ENCODE measurements around the gene MTERF1.
"Not testable (repeated sequence)": the region's sequence is repeated elsewhere in the genome, so short reads cannot be mapped to it uniquely, and the experiment has no call there.

MTERF1 gene, protein sequence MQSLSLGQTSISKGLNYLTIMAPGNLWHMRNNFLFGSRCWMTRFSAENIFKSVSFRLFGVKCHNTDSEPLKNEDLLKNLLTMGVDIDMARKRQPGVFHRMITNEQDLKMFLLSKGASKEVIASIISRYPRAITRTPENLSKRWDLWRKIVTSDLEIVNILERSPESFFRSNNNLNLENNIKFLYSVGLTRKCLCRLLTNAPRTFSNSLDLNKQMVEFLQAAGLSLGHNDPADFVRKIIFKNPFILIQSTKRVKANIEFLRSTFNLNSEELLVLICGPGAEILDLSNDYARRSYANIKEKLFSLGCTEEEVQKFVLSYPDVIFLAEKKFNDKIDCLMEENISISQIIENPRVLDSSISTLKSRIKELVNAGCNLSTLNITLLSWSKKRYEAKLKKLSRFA

GRCh38 chr7:91880413-91881241 is at the start of gene MTERF1:
TSS of gene MTERF1 (minus strand) at chr7:91880702. CDS start at chr7:91880083, 619 bp downstream.
- peak; percentile 97 for DNase-seq
- in situ Hi-C loops (cut with HindIII; ENCODE audit: low pct_ligation_motif_present, low pct_unique_long_range_greater_than_20kb, low sequenced_read_pairs) = no loop called here

GRCh38 chr7:91929463-91929862 is 49.0 kb upstream of the MTERF1 start:
- no peak for DNase-seq
- in situ Hi-C loops (cut with HindIII; ENCODE audit: low pct_ligation_motif_present, low pct_unique_long_range_greater_than_20kb, low sequenced_read_pairs) = no loop called here

DNA sequence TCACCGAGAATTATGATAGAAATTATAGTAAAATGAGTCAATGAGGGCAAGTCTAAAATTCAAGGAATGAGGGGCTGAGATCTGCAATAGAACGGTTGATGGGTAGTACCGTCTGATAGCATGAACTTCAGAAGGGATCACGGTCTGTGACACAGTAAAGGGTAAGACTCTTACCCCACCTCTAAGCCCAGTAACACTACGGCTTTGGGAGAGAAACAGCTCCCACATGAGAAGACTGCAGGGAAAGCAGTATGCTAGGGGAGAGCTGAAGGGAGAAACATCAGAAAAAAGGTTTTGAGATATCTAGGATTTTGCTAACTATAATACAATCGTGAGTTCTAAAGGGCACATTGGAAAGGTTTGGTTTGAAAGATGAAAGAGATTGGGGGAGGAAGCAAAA is 47.4 kb upstream of the MTERF1 start:
- DNase-seq = no peak
- in situ Hi-C loops (cut with HindIII; ENCODE audit: low pct_ligation_motif_present, low pct_unique_long_range_greater_than_20kb, low sequenced_read_pairs) = no loop called here

- in situ Hi-C loops (cut with HindIII; ENCODE audit: low pct_ligation_motif_present, low pct_unique_long_range_greater_than_20kb, low sequenced_read_pairs) = no loop called here
- no peak for DNase-seq
Observed at GRCh38 chr7:91922857-91923256, 42.4 kb upstream of the MTERF1 start.

DNA sequence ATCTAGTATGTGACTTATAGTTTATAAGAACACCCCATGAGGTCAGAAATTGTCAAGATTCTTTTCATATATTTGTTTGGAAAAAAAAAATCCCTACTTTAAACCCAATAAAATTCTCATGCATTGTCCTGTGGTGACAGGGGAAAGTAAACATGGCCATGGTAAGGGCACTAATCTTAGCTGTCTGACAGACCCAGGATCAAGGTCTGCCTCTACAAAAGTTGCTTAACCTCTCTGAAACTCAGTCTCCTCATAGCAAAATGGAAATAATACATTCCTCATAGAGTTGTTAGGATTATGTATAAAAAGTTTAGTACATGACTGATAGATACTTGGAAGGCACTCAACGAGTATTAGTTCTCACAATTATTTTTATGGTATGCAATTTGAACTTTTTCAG is 37.9 kb upstream of the MTERF1 start:
- no peak for DNase-seq
- in situ Hi-C loops (cut with HindIII; ENCODE audit: low pct_ligation_motif_present, low pct_unique_long_range_greater_than_20kb, low sequenced_read_pairs) = no loop called here

DNA sequence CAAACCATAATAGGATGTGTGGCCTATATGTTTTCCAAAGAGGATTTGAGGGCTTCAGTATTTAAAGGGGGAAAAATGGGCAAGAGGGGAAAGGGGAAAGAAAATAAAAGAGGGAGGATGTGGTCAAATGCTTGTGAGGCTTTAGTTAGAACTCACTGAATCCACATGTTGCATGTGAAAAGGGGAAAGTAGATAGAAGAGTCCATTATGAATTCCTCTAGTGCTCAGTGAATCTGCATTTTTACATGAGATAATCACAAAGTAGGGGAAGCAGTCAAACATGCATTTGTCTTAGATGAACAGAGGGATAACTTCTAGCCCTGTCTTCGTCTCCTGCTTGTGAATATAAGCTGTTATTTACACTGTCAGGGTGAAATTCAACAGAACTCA is 35.5 kb upstream of the MTERF1 start:
- in situ Hi-C loops (cut with HindIII; ENCODE audit: low pct_ligation_motif_present, low pct_unique_long_range_greater_than_20kb, low sequenced_read_pairs) = no loop called here
- no peak for DNase-seq

DNA sequence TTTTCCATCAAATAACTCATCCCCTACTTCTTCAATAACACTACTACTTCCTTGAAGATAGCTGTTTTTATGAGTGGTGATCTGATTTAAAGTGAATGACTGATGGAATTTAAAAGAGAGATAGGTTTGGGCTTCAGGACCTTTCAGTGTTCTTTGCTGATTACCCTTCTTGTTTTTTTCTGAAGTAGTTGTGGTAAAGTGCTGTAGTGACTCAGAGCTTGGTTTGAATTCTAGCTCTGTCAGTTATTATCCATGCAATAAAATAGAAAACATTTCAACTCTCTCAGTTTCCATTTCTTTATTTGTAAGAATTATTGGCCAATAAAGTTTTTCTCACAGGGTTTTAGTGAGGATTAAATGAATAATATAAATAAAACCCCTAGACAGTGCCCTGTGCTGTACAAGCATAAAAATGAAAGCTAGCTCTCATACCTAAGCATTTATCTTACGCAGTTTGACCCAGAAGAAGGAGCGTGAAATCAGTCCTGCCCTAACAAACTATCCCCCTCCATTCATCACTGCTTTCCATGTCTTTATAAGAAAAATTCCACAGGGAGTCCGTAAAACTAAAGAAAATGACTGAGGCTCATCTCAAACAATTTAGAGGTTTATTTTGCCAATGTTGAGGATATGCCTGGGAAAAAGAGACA is 35.0 kb upstream of the MTERF1 start:
- no peak for DNase-seq
- in situ Hi-C loops (cut with HindIII; ENCODE audit: low pct_ligation_motif_present, low pct_unique_long_range_greater_than_20kb, low sequenced_read_pairs) = no loop called here

DNA sequence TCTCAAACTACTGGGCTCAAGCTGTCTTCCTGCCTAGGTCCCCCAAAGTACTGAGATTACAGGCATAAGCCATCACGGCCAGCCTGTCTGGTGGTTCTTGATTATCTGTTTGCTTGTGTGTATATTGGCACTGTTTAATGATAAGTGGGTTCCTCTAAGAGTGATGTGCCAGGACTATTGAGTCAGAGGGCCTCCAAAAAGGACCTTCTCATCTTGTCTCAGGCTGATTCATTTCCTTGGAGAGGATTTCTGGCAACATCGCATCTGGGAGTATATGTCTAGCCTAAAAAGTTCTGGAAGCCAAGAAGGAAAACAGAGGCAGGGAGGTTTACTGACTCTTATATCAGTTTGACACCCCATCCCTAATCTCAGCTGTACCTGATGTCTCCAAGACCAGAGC is 33.1 kb upstream of the MTERF1 start:
- in situ Hi-C loops (cut with HindIII; ENCODE audit: low pct_ligation_motif_present, low pct_unique_long_range_greater_than_20kb, low sequenced_read_pairs) = no loop called here
- no peak for DNase-seq

DNA sequence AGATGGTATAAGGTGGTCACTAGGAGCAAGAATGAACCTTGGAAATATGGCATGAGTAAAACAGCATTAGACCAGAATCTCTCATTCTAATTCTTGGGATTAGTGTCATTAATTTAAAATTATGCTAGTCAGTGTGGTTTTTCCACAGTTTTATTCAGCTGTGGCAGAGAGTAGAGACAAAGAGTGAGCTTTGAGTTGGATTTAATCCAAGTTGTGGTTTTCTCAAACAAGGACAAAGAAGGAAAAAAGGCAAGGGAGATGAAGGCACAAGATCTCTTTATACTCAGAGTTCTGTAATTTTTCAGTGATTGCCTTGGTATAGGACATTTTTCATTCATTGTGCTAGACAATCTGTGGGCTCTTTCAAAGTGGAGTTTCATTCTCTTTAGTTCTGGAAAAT is 32.0 kb upstream of the MTERF1 start:
- in situ Hi-C loops (cut with HindIII; ENCODE audit: low pct_ligation_motif_present, low pct_unique_long_range_greater_than_20kb, low sequenced_read_pairs) = no loop called here
- no peak for DNase-seq

GRCh38 chr7:91911121-91911520 is 30.6 kb upstream of the MTERF1 start:
- DNase-seq = no peak
- in situ Hi-C loops (cut with HindIII; ENCODE audit: low pct_ligation_motif_present, low pct_unique_long_range_greater_than_20kb, low sequenced_read_pairs) = no loop called here

GRCh38 chr7:91910171-91910570 is 29.7 kb upstream of the MTERF1 start:
- in situ Hi-C loops (cut with HindIII; ENCODE audit: low pct_ligation_motif_present, low pct_unique_long_range_greater_than_20kb, low sequenced_read_pairs) = no loop called here
- DNase-seq = no peak

- in situ Hi-C loops (cut with HindIII; ENCODE audit: low pct_ligation_motif_present, low pct_unique_long_range_greater_than_20kb, low sequenced_read_pairs) = no loop called here
Observed at GRCh38 chr7:91899563-91899962, 19.1 kb upstream of the MTERF1 start.

DNA sequence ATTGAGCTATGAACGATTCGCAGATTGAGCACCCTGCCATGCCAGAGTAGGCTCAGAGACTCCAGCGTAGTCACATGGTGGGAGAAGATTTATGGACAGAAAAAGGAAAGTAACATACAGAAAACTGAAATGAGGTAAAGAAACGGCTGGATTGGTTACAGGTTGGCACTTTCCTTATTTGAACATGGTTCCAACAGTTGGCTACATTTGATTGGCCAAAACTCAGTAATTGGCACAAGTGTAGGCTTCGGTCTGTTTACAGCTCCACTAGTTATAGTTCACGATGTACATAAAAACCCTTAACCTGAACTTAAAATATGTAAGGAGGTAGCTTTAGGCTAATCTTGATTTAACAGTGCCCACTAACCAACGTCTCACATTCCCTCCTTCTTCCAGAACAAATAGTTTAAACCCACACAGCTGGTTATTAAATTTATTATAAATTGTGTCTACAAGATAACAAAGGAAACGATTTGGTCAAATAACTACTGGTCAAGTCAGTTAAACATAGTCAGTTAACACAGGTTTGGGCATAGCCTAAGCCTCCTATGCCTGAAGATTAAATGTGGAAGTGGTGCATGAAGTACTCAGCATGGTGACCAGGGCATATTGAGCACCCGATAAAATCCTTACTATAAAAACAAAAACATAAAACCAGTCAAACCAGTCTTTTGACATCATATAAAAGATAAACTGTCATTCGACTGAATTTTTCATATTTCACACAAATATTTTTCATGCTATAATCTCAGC is 17.9 kb upstream of the MTERF1 start:
- in situ Hi-C loops (cut with HindIII; ENCODE audit: low pct_ligation_motif_present, low pct_unique_long_range_greater_than_20kb, low sequenced_read_pairs) = no loop called here
- DNase-seq = no peak

More at GRCh38 chr7:91899563-91899962, 19.1 kb upstream of the MTERF1 start:
- DNase-seq = no peak

GRCh38 chr7:91894781-91895480 is 14.4 kb upstream of the MTERF1 start:
- no peak for DNase-seq
- in situ Hi-C loops (cut with HindIII; ENCODE audit: low pct_ligation_motif_present, low pct_unique_long_range_greater_than_20kb, low sequenced_read_pairs) = no loop called here

DNA sequence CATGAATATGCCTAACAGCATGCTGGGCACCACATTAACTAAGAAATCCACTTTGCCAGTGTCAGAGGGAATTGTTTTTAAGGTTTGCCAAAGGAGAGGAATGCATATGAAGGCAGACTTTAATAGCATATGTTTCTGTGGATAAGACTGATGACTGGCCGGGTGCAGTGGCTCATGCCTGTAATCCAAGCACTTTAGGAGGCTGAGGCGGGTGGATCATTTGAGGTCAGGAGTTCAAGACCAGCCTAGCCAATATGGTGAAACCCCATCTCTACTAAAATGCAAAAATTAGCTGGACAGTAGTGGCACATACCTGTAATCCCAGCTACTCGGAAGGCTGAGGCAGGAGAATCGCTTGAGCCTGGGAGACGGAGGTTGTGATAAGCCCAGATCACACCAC is 13.2 kb upstream of the MTERF1 start:
- DNase-seq; in situ Hi-C loops (cut with HindIII; ENCODE audit: low pct_ligation_motif_present, low pct_unique_long_range_greater_than_20kb, low sequenced_read_pairs): not testable (repeated sequence)

DNA sequence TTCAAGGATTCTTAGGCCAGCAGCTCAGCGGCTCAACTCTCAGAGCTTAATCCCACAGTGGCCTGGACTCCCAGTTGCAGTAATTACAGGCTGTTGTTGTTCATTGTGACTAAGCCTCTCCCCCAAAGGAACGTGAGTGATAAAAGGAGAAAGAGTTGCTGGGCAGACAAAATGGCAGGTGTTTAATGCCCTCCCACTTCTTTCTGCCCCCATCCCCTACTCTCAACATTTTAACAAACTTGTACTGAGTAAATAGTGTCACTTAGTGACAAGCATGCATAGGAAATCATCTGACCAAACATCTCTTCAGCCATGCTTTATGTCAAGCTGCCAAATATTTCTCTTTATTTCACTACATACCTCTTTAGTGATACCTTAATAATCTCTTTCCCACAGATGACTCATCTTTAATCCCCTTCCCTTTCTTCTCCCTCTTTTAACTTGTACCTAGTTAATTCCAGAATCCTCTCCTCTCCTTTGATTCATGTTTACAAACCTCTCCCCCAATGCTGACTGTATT is 12.4 kb upstream of the MTERF1 start:
- DNase-seq = no peak
- in situ Hi-C loops (cut with HindIII; ENCODE audit: low pct_ligation_motif_present, low pct_unique_long_range_greater_than_20kb, low sequenced_read_pairs) = no loop called here

DNA sequence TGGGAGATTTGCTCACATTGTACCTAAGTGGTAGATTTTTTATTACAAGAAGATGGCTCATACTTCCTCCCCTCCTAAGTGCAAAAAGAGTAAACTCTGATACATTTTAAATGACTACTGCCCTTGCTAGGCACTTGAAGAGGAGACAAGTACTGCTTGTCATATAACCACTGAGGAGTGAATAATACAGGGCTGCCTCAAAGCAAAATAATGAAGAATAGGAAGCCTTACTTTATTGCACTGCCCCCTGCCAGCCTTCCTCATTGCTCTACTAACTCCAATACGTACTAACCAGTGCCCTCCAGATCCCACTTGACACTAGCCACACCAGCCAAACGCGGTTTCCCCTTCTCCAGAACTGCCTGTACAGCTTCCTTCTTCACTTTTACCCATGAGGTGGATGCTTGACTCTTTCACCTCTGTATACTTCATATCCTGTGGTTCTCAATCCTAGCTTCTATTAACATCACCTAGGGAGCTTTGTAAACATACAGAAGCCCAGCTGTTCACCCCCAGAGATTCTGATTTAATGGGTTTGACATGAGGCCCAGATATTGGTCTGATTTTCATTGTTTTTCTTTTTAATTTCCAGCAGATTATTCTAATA is 11.7 kb upstream of the MTERF1 start:
- no peak for DNase-seq
- in situ Hi-C loops (cut with HindIII; ENCODE audit: low pct_ligation_motif_present, low pct_unique_long_range_greater_than_20kb, low sequenced_read_pairs) = no loop called here
